Adrenal gland (tissue), 12 donors: ENCODE results near the gene OR3A2. TPM values are rescaled to one million over a fixed set of nuclear protein-coding genes. Genes with fewer than 3 reads are reported as not detected.

Source experiments
- DNase-seq, 7 donors: peaks; one replicate each; pipeline ENCODE4 v3.0.0-alpha.2; 2019 to 2020
- H3K27ac ChIP-seq, 5 donors: fragments of 200-600 bp; sonication (generic) in 4 of 5; 1 replicate in 3 of 5; 2 replicates in 2 of 5; pipeline versions ENCODE4 v1.5.1 to v1.8.0; 2016 to 2020; ENCODE audit warnings: mild to moderate bottlenecking in 1 of 5
- H3K27me3 ChIP-seq: fragments of 200-600 bp; 2 replicates; pipeline ENCODE4 v1.8.0; 2021
- H3K36me3 ChIP-seq, 2 donors: fragments of 200-600 bp; replicated peaks in 1 of 2; 1 replicate in 1 of 2; 2 replicates in 1 of 2; pipeline versions ENCODE4 v1.5.1 to v1.8.0; 2018 to 2022
- H3K4me1 ChIP-seq, 2 donors: fragments of 200-600 bp; replicated peaks in 1 of 2; 1 replicate in 1 of 2; 2 replicates in 1 of 2; pipeline versions ENCODE4 v1.5.1 to v1.8.0; 2018 to 2021
- H3K4me3 ChIP-seq, 4 donors: fragments of 200-600 bp; sonication (generic) in 3 of 4; one replicate each; pipeline ENCODE4 v1.5.1; 2016 to 2018
- H3K9me3 ChIP-seq, 3 donors: fragments of 200-600 bp; sonication (generic) in 1 of 3; replicated peaks in 1 of 3; 1 replicate in 2 of 3; 2 replicates in 1 of 3; pipeline versions ENCODE4 v1.5.1 to v1.8.0; 2016 to 2021
- POLR2A ChIP-seq, 2 donors: fragments of 450-650 bp; IDR thresholded peaks; one replicate each; pipeline ENCODE4 v1.6.1; 2017; ENCODE audit warnings: antibody characterized with exemption in 2 of 2, mild to moderate bottlenecking in 2 of 2, moderate library complexity in 1 of 2
- WGBS, 4 donors: extraction: QIAGEN DNeasy Blood & Tissue Kit in 2 of 4; methylation state at CpG; one replicate each; pipeline versions ENCODE4 v1.1.5 to v1.1.7; 2013 to 2017; 5-methylcytosine and 5-hydroxymethylcytosine counted together
- intact Hi-C, 2 donors: fragments of 100-400 bp; cut with DNase I; formaldehyde crosslinking; loops; one replicate each; pipeline versions ENCODE4 v1.14.1 to v1.15.0; 2022 to 2023
- polyA plus RNA-seq, 3 donors: library from polyadenylated mRNA; stranded (reverse); fragments of 200-250 nt in 2 of 3; fragments of 350-450 nt in 1 of 3; fragmentation: Illumina TruSeq in 1 of 3; extraction: RNeasy Lipid Tissue Mini Kit (QIAGEN cat#74804) in 1 of 3; gene quantifications; one replicate each; pipeline ENCODE4 v1.2.3, GENCODE V29; 2013 to 2014
- total RNA-seq, 9 donors: library from RNA; depleted of rRNA in 4 of 9; stranded (reverse); fragments of >200 nt in 4 of 9; fragments of 120-200 nt in 1 of 9; fragmentation: NEBNext Ultra II Directional in 1 of 9; extraction: Animal tissue kit (Norgen Biotek cat#: 25700) in 1 of 9; gene quantifications; one replicate each; pipeline versions ENCODE4 v1.1.0 to v1.2.4, GENCODE V29; 2013 to 2023
- TF ChIP-seq, protein P1 (sequence below), 6 experiments: fragments of 450-650 bp in 4 of 6; fragments of 200-600 bp in 2 of 6; sonication (generic) in 1 of 6; IDR thresholded peaks; 1 replicate in 5 of 6; 2 replicates in 1 of 6; pipeline versions ENCODE4 v1.5.1 to v1.8.0; 2016 to 2021; ENCODE audit warnings: antibody characterized with exemption in 6 of 6, mild to moderate bottlenecking in 2 of 6, moderate library complexity in 1 of 6
- donor health status: healthy with polysubstance abuse.
- donor health status: Bipolar disorder and iron deficiency.
- donor health status: DM: yes; HTN: yes; CAD: no.
- donor health status: DM: no; HTN: no; CAD: no.
- donor health status: DM: no; HTN: no; CAD: no.
- donor health status: DM: yes; HTN: yes; CAD: no.

Gene OR3A2
- total and polyA plus RNA-seq, 12 donors, result 0.07 to 2.6 (median 0.18) TPM; not detected in 5

DNA sequence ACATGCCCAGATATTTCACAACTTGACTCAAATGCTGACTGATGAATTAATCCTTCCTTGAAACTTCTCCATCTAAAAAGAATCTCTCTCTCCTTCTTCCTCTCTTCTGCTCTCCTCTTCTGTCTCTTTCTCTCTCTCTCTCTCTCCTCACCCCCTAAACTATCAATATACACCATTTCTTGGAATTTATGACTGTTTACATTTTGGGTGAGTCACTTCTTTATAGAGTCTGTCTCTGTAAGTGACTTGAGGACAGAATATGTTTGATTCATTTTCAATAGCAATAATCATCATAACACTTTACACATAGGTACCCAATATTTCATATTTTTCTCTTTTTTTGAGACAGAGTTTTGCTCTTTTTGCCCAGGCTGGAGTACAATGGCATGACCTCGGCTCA is 103.2 kb downstream of the OR3A2 start:
- H3K27me3 ChIP-seq, result no peaks in the 10 kb centered on the region
- TF ChIP-seq, protein P1, sequence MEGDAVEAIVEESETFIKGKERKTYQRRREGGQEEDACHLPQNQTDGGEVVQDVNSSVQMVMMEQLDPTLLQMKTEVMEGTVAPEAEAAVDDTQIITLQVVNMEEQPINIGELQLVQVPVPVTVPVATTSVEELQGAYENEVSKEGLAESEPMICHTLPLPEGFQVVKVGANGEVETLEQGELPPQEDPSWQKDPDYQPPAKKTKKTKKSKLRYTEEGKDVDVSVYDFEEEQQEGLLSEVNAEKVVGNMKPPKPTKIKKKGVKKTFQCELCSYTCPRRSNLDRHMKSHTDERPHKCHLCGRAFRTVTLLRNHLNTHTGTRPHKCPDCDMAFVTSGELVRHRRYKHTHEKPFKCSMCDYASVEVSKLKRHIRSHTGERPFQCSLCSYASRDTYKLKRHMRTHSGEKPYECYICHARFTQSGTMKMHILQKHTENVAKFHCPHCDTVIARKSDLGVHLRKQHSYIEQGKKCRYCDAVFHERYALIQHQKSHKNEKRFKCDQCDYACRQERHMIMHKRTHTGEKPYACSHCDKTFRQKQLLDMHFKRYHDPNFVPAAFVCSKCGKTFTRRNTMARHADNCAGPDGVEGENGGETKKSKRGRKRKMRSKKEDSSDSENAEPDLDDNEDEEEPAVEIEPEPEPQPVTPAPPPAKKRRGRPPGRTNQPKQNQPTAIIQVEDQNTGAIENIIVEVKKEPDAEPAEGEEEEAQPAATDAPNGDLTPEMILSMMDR (IDR thresholded peaks at IDR 0.05), result no peak
- TF ChIP-seq POLR2A (IDR thresholded peaks at IDR 0.05), result no peak
- DNase-seq, result no peak
- H3K4me3 ChIP-seq, result no peak overlapping the region
- no peak overlapping the region for H3K27ac ChIP-seq
- intact Hi-C loops, result no loop called here
- WGBS, 4 donors, result 44 to 87% (median 64%) methylated on average over 1 of the region's 1 CpG
- H3K9me3 ChIP-seq, result no peaks in the 10 kb centered on the region
- H3K4me1 ChIP-seq, result no peaks in the 10 kb centered on the region
- H3K36me3 ChIP-seq, result no peaks in the 10 kb centered on the region

DNA sequence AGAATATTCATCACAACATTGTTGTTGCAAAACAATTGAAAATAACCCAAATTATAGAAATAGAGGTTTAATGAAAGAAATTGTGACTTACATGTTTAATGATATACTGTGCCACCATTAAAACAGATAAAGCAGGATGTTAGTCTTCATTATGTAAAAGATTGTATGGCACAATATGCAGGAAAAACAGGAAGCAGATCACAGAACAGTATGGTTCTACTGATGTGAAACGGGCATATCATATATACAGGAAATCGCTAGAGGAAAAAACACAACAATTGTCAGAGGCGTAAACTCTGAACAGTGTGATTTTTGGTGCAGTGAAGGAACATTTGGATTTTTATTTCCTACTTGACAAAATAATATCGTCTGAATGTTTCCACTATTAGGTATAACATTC is 110.0 kb downstream of the OR3A2 start:
- H3K4me1 ChIP-seq, result no peaks in the 10 kb centered on the region
- H3K9me3 ChIP-seq, result no peaks in the 10 kb centered on the region
- intact Hi-C loops, result no loop called here
- H3K27me3 ChIP-seq, result no peaks in the 10 kb centered on the region
- H3K27ac ChIP-seq, result no peak overlapping the region
- no peak for DNase-seq
- H3K4me3 ChIP-seq, result no peak overlapping the region
- H3K36me3 ChIP-seq, result no peaks in the 10 kb centered on the region
- TF ChIP-seq, protein P1 (IDR thresholded peaks at IDR 0.05), result no peak
- no peak for TF ChIP-seq POLR2A (IDR thresholded peaks at IDR 0.05)
- WGBS, 4 donors, result 52 to 69% (median 60%) methylated on average over 4 of the region's 4 CpGs

DNA sequence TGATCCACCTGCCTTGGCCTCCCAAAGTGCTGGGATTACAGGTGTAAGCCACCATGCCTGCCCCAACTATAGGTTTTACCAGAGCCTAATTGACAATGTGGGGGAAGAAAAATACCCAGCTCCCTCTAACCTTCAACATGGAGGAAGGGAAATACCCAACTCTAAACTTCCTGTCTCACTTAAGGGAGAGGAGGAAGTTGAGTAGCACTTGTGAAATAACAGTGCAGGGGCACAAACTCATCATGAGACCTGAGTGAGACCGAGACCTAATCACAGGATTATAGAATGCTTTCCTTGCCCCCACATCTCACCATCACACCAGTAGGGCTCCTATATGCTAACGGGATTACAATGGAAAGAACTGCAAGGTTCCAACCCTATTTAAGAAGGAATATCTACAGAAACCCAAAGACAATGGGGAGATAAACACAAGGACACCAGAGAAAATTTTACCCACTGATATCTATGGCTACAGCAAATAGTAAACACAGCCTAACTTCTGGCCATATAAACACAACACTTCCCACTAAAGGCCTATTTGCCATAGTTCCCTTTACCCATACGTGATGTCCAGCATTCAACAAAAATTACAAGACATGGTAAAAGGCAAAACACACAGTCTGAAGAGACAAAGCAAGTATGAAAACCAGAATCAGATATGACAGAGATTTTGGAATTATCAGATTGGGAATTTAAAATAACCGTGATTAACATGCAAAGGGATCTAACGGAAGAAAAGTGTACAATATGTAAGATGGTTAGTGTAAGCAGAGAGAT is 114.8 kb downstream of the OR3A2 start:
- TF ChIP-seq POLR2A (IDR thresholded peaks at IDR 0.05), result no peak
- TF ChIP-seq, protein P1 (IDR thresholded peaks at IDR 0.05), result no peak
- no peaks in the 10 kb centered on the region for H3K36me3 ChIP-seq
- H3K27me3 ChIP-seq, result no peaks in the 10 kb centered on the region
- H3K4me1 ChIP-seq, result no peaks in the 10 kb centered on the region
- no peak for DNase-seq
- no peak overlapping the region for H3K27ac ChIP-seq
- H3K4me3 ChIP-seq, result no peak overlapping the region
- H3K9me3 ChIP-seq, result no peaks in the 10 kb centered on the region
- intact Hi-C loops, result no loop called here
- WGBS, 4 donors, result 67 to 81% (median 74%) methylated on average over 5 of the region's 5 CpGs

DNA sequence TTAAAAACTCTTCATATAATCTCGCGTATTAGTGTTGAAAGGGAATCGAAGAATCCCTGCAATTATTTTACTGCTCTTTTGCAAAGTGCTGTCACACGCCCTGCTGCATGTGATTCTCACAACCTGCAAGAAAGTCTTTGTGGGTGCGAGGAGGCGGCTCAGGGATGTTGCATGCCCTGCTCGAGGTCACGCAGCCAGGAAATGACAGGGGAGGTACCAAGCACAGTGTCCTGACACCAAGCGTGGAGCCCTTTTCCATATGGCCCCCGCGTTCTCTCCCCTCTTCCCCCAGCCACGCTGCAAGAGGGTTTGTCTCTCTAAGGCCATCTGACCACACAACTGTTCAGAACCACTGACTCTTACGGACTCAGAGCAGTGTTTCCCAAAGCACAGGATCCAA is 125.5 kb downstream of the OR3A2 start:
- no peak for DNase-seq
- Histone ChIP-seq H3K27ac (no peak overlapping the region), H3K4me3 (no peak overlapping the region), H3K27me3 (peaks cover 7% of the 10 kb centered on the region), H3K4me1 (no peaks in the 10 kb centered on the region), H3K9me3 (no peaks in the 10 kb centered on the region), H3K36me3 (no peaks in the 10 kb centered on the region)
- intact Hi-C loops, result no loop called here
- TF ChIP-seq POLR2A (IDR thresholded peaks at IDR 0.05), result no peak
- TF ChIP-seq, protein P1 (IDR thresholded peaks at IDR 0.05), result no peak
- WGBS, 4 donors, result 60 to 77% (median 65%) methylated on average over 13 of the region's 13 CpGs
